HG02798 (cell line): ENCODE data around the gene KDM5B.
"Not testable (repeated sequence)": the region's sequence is repeated elsewhere in the genome, so short reads cannot be mapped to it uniquely, and the experiment has no call there.

Source experiments
- ATAC-seq: cut with Tn5 transposase; IDR thresholded peaks from one replicate; pipeline ENCODE4 v1.9.1; 2021; ENCODE audit warnings: mild to moderate bottlenecking; ENCODE audit not compliant: unreplicated experiment, poor library complexity

Gene KDM5B

GRCh38 chr1:202723046-202723445 is 85.2 kb downstream of the KDM5B start:
- not testable (repeated sequence) for ATAC-seq

- no peak for ATAC-seq
Observed at GRCh38 chr1:202716654-202717053, 91.6 kb downstream of the KDM5B start.

GRCh38 chr1:202714202-202714601 is 94.0 kb downstream of the KDM5B start:
- ATAC-seq = not testable (repeated sequence)

- no peak for ATAC-seq
Observed at GRCh38 chr1:202713110-202713509, 95.1 kb downstream of the KDM5B start.

- ATAC-seq = no peak
Observed at GRCh38 chr1:202711949-202712635, 96.1 kb downstream of the KDM5B start.

- ATAC-seq = no peak
Observed at GRCh38 chr1:202710070-202711045, 97.9 kb downstream of the KDM5B start, which contains the start of gene SYT2. Gene SYT2 (minus strand): TSS chr1:202710454. CDS start chr1:202605772, 104,682 bp downstream.

- ATAC-seq = no peak
Observed at GRCh38 chr1:202709276-202710041, 98.8 kb downstream of the KDM5B start.

GRCh38 chr1:202708456-202709275 is 99.6 kb downstream of the KDM5B start:
- ATAC-seq = no peak

- no peak for ATAC-seq
Observed at GRCh38 chr1:202706851-202707250, 101.4 kb downstream of the KDM5B start.

- no peak for ATAC-seq
Observed at GRCh38 chr1:202704601-202705000, 103.6 kb downstream of the KDM5B start.

GRCh38 chr1:202703191-202703590 is 105.0 kb downstream of the KDM5B start:
- ATAC-seq = no peak

- ATAC-seq = no peak
Observed at GRCh38 chr1:202702088-202702487, 106.1 kb downstream of the KDM5B start.

- no peak for ATAC-seq
Observed at GRCh38 chr1:202701200-202701599, 107.0 kb downstream of the KDM5B start.

GRCh38 chr1:202700061-202700460 is 108.2 kb downstream of the KDM5B start:
- ATAC-seq = no peak

- ATAC-seq = no peak
Observed at GRCh38 chr1:202698276-202698675, 109.9 kb downstream of the KDM5B start.

GRCh38 chr1:202697038-202697437 is 111.2 kb downstream of the KDM5B start:
- ATAC-seq = no peak

- no peak for ATAC-seq
Observed at GRCh38 chr1:202694314-202694713, 113.9 kb downstream of the KDM5B start.

GRCh38 chr1:202692959-202693555 is 115.2 kb downstream of the KDM5B start:
- no peak for ATAC-seq

GRCh38 chr1:202691816-202692215 is 116.4 kb downstream of the KDM5B start:
- no peak for ATAC-seq
